WERI-Rb-1 (cell line): ENCODE results near the gene SLC48A1.

Source experiments
- DNase-seq: peaks from one replicate; pipeline ENCODE4 v3.0.0-alpha.2; 2020
- H3K27ac ChIP-seq: fragments of 250-450 bp; sonication (Bioruptor Pico); 2 replicates; pipeline ENCODE4 v1.5.1; 2020; ENCODE audit warnings: mild to moderate bottlenecking, moderate library complexity
- H3K27me3 ChIP-seq: fragments of 250-450 bp; sonication (Bioruptor Pico); 2 replicates; pipeline ENCODE4 v1.5.1; 2021; ENCODE audit warnings: mild to moderate bottlenecking, low read depth, moderate library complexity; ENCODE audit not compliant: insufficient read depth, severe bottlenecking
- H3K36me3 ChIP-seq: fragments of 250-450 bp; sonication (Bioruptor Pico); 2 replicates; pipeline ENCODE4 v1.5.1; 2020; ENCODE audit warnings: mild to moderate bottlenecking, moderate library complexity
- H3K4me3 ChIP-seq: 2 replicates; pipeline ENCODE4 v1.5.1; 2011; ENCODE audit warnings: low read depth, mild to moderate bottlenecking, control low read depth, low read length
- H3K9me3 ChIP-seq: fragments of 250-450 bp; sonication (Bioruptor Pico); 2 replicates; pipeline ENCODE4 v1.5.1; 2021; ENCODE audit warnings: mild to moderate bottlenecking, moderate library complexity; ENCODE audit not compliant: severe bottlenecking
- TF ChIP-seq, protein P1 (sequence below): IDR thresholded peaks from 2 replicates; pipeline ENCODE4 v1.5.1; 2011; ENCODE audit warnings: low read depth, mild to moderate bottlenecking, control low read depth, inconsistent platforms, low read length

Gene SLC48A1

DNA sequence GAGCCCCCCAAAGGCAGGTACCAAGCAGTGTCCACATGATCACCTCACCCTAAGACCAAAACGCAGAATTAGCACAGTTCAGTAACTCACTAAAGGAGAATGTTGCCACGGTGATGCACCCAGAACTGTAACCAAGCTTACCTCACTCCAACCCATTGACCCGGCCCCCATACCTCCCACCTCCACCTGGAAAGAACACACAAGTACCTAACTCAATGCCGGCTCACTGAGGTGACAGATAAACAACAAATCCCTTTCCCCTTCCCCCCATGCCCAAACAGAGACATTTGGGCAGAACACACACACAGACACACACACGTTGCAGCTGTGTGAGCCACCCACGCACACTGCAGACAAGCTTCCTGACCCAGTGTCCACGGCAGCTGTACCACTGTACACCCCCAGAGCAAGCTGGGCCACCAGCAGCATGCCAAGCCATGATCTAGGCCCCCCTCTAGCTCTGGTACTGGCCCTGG is 15.6 kb upstream of the SLC48A1 start:
- H3K36me3 ChIP-seq = no peaks in the 10 kb centered on the region
- H3K27me3 ChIP-seq = no peaks in the 10 kb centered on the region
- no peaks in the 10 kb centered on the region for H3K9me3 ChIP-seq
- no peak for DNase-seq
- no peak overlapping the region for H3K27ac ChIP-seq
- no peak overlapping the region for H3K4me3 ChIP-seq
- TF ChIP-seq, protein P1, sequence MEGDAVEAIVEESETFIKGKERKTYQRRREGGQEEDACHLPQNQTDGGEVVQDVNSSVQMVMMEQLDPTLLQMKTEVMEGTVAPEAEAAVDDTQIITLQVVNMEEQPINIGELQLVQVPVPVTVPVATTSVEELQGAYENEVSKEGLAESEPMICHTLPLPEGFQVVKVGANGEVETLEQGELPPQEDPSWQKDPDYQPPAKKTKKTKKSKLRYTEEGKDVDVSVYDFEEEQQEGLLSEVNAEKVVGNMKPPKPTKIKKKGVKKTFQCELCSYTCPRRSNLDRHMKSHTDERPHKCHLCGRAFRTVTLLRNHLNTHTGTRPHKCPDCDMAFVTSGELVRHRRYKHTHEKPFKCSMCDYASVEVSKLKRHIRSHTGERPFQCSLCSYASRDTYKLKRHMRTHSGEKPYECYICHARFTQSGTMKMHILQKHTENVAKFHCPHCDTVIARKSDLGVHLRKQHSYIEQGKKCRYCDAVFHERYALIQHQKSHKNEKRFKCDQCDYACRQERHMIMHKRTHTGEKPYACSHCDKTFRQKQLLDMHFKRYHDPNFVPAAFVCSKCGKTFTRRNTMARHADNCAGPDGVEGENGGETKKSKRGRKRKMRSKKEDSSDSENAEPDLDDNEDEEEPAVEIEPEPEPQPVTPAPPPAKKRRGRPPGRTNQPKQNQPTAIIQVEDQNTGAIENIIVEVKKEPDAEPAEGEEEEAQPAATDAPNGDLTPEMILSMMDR = no peak

DNA sequence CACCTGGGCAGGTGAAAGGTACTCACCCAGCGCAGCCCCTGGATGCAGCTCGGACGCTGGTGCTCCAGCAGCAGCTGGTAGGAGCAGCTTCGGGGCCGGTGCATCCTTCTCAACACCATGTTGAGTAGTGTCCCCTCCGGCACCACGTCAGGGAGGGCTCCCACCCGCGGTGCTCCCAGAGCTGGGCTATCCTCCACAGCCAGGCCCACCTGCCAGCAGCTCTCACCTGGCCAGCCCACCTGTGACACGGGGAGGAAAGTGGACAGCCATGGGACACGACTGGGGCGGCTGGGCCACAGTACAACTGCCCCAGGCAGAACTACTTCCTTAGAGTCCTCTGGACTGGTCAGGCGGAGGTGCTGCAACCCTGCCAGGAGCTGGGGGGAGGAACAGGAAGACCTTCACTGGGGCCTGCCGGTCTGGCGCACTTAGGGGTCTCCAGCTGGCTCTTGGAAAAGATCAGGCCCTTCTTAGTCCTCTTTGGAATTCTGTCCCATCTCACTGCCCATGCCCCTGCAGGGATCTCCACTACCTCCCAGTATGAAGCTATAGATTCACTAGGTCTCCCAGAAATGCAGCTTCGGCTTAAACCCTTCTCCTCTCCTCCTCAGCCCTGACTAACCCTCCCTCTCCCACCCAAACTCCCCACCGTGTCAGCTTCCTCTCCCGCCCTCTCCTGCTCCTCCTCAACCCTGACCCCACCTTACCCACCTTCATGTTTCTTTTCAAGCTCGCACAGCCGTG is 15.0 kb upstream of the SLC48A1 start:
- TF ChIP-seq, protein P1 = no peak
- no peak for DNase-seq
- no peaks in the 10 kb centered on the region for H3K27me3 ChIP-seq
- no peak overlapping the region for H3K27ac ChIP-seq
- no peaks in the 10 kb centered on the region for H3K36me3 ChIP-seq
- H3K4me3 ChIP-seq = no peak overlapping the region; the same call in 1 of the 2 replicates
- H3K9me3 ChIP-seq = no peaks in the 10 kb centered on the region

DNA sequence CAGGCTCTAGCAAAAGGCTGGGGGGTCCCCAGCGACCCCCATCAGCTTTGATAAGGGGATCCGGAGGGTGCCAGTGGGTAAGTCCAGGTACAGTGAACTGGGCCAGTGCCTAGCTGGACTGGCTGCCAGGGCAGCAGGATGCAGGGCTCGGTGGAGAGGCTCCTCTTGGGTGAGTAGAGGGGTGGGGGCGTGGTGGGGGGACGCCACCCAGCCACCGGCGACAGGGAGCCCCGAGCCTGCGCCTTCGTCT is 14.5 kb upstream of the SLC48A1 start:
- Histone ChIP-seq H3K36me3 (no peaks in the 10 kb centered on the region), H3K27me3 (no peaks in the 10 kb centered on the region), H3K27ac (no peak overlapping the region), H3K9me3 (no peaks in the 10 kb centered on the region), H3K4me3 (peak overlapping the region; percentile 65)
- TF ChIP-seq, protein P1 = no peak
- DNase-seq = no peak

DNA sequence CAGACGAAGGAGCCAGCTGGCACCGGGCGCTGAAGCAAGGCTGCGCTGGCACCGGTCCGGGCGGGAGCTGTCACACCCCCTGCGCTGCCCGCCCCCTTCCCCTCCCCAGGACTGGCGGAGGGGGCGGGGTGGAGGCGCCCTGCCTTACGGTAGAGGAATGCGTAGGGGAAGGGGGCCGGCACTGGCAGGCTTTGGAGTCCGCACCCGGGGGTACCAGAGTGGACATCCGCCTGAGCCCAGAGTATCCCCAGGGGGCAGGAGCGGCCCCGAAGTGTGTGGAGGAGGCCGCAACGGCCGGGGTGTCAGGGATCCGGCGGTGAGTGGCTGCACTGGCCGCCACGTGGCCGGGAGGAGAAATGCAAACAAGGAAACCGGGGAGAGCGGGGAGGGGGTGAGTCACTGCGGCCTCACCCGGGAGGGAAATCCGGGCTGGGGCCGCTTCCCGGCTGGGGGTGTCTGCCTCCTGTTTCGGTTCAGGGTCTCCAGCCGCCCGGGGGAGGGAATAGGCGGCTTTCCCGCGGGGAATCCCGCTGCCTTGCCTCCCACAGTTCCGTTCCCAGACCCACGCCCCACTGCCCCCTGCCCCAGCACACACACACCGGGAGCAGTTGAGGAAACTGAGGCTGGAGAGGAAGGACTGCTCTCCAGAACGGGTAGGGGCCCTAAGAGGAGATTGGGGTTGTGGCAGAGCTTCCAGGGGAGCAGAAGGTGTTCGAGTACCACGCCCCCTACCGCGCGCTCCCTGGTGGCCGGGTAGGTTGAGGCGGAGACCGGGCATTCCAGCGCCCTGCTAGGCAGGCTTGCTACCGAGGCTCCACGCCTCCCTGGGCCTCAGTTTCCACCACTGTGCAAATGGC is 14.0 kb upstream of the SLC48A1 start, which contains the start of gene RAPGEF3:
RAPGEF3 (minus strand) TSS at position 47 of the 857 bp plus-strand sequence. CDS start 324 bp downstream, outside the sequence.
- TF ChIP-seq, protein P1 = peak; percentile 62
- no peaks in the 10 kb centered on the region for H3K27me3 ChIP-seq
- H3K36me3 ChIP-seq = no peaks in the 10 kb centered on the region

DNA sequence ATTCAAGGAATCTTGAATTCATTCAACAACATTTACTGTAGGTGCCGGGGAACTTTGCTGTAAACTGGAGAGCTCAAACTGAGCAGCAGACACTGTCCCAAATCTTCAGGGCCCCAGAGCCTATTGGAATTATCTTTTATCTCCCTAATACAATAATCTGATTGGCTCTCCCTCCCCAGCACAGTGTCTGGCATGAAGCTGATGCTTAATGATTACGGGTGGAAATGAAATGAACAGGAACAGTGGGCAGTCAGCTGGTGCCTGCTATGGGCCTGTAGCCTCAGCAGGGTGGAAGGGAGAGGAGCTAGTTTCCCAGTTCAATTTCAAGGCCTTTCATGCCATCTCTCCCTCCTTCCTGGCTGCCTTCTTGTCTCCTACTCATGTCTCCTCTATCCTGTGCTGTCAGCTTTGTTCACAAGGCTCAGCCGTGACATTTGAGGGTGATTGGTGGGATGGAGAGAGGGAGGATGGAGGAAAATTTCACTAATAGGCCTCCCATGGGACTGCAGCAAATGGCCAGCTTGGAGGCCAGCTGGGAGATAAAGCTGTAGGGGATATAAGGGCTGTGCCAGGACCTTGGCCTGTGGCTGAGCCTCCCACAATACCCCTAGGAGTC is 10.1 kb upstream of the SLC48A1 start:
- Histone ChIP-seq H3K36me3 (no peaks in the 10 kb centered on the region), H3K4me3 (peak overlapping the region; percentile 6; the same call in 1 of the 2 replicates), H3K9me3 (no peaks in the 10 kb centered on the region), H3K27ac (peak overlapping the region; percentile 58), H3K27me3 (no peaks in the 10 kb centered on the region)
- peak; percentile 44 for DNase-seq
- TF ChIP-seq, protein P1 = no peak

More for the DNA sequence above, 14.0 kb upstream of the SLC48A1 start, which contains the start of gene RAPGEF3:
- no peaks in the 10 kb centered on the region for H3K9me3 ChIP-seq
- peak within 1 kb of the TSS; percentile 55 for H3K27ac ChIP-seq
- peak within 1 kb of the TSS; percentile 65 for H3K4me3 ChIP-seq
- peak; percentile 76 for DNase-seq
